NT2/D1 (cell line): Measurements from ENCODE around the gene TMEM131L.

Source experiments
- SUZ12 ChIP-seq: IDR thresholded peaks from 2 replicates; pipeline ENCODE4 v1.6.1; 2011; ENCODE audit not compliant: insufficient read length, insufficient read depth; ENCODE audit errors: extremely low read depth
- YY1 ChIP-seq: IDR thresholded peaks from 2 replicates; pipeline ENCODE4 v1.6.1; 2011; ENCODE audit not compliant: insufficient read length, insufficient read depth

DNA sequence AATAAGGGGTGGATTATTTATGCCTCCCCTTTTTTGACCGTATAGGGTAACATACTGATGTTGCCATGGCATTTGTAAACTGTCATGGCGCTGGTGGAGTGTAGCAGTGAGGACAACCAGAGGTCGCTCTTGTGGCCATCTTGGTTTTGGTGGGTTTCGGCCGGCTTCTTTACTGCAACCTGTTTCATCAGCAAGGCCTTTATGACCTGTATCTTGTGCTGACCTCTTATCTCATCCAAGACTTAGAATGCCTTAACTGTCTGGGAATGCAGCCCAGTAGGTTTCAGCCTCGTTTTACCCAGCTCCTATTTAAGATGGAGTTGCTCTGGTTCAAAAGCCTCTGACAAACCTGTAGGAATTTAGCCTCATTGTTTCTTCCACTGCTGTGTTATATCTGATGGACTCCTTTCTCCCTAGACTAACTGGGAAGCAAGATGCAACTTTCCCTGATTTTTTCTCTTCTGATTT lies 71.4 kb downstream of the TMEM131L start:
- TF ChIP-seq YY1: no peak
- TF ChIP-seq SUZ12: no peak
